Esophagus squamous epithelium (tissue), 4 donors: Measurements from ENCODE around the gene BDP1.
"Not testable (repeated sequence)": the region's sequence is repeated elsewhere in the genome, so short reads cannot be mapped to it uniquely, and the experiment has no call there.

Experiments
- POLR2A ChIP-seq, 4 donors: fragments of 450-650 bp; IDR thresholded peaks; one replicate each; pipeline ENCODE4 v1.6.1; 2017; ENCODE audit warnings: antibody characterized with exemption in 4 of 4, mild to moderate bottlenecking in 4 of 4, moderate library complexity in 3 of 4
- TF ChIP-seq, protein P1 (sequence below), 6 experiments: fragments of 450-650 bp in 4 of 6; fragments of 200-600 bp in 2 of 6; sonication (generic) in 2 of 6; IDR thresholded peaks; one replicate each; pipeline ENCODE4 v1.5.1; 2016 to 2019; ENCODE audit warnings: antibody characterized with exemption in 6 of 6, mild to moderate bottlenecking in 4 of 6, moderate library complexity in 4 of 6

- TF ChIP-seq, protein P1, sequence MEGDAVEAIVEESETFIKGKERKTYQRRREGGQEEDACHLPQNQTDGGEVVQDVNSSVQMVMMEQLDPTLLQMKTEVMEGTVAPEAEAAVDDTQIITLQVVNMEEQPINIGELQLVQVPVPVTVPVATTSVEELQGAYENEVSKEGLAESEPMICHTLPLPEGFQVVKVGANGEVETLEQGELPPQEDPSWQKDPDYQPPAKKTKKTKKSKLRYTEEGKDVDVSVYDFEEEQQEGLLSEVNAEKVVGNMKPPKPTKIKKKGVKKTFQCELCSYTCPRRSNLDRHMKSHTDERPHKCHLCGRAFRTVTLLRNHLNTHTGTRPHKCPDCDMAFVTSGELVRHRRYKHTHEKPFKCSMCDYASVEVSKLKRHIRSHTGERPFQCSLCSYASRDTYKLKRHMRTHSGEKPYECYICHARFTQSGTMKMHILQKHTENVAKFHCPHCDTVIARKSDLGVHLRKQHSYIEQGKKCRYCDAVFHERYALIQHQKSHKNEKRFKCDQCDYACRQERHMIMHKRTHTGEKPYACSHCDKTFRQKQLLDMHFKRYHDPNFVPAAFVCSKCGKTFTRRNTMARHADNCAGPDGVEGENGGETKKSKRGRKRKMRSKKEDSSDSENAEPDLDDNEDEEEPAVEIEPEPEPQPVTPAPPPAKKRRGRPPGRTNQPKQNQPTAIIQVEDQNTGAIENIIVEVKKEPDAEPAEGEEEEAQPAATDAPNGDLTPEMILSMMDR (IDR thresholded peaks at IDR 0.05): not testable (repeated sequence)
- not testable (repeated sequence) for TF ChIP-seq POLR2A (IDR thresholded peaks at IDR 0.05)
These were observed 39.8 kb upstream of the BDP1 start for GRCh38 chr5:71415626-71416025.
